Measurements from ENCODE around the gene POR. TPM values are rescaled to one million over a fixed set of nuclear protein-coding genes. Genes with fewer than 3 reads are reported as not detected.
"Not testable (repeated sequence)": the region's sequence is repeated elsewhere in the genome, so short reads cannot be mapped to it uniquely, and the experiment has no call there.

The POR gene
- total RNA-seq, 2 experiments from 2014 or later: 52.0 to 57.6 TPM

DNA sequence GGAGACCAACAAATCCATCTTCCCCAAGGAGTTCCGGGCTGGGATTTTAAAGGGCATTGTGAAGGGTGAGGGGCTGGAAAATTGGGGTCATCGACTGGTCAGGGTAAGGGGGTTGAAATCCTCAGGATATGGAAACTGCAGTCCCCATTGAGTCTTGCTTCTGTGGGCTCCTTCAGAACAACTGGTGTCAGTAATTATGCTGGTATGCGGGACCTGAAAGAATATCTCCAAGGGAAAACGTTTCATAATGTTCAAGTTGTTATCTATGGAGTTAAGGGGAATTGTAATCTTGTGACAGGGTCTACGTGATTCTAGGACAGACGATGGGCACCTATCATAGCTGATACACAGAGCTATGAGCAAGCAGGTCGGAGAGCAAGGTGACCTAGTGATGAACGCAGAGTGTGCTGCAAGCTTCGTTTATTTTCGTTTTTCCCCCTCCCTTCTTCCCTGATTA, 36.6 kb upstream of the POR start:
- H3K36me3 Mint-ChIP-seq: peaks cover 21% of the 10 kb centered on the region
- no peak for DNase-seq
- H3K27ac Mint-ChIP-seq: peak overlapping the region; percentile 85
- peak; percentile 47 for ATAC-seq
- H3K9me3 Mint-ChIP-seq (ENCODE audit: low read depth): no peaks in the 10 kb centered on the region
- peak overlapping the region; percentile 98 for H3K4me3 Mint-ChIP-seq
- H3K4me1 Mint-ChIP-seq: peaks cover 17% of the 10 kb centered on the region
- no peaks in the 10 kb centered on the region for H3K27me3 Mint-ChIP-seq
- CTCF ChIA-PET: interaction anchor here (0.7 to 4.2 kb wide), 3 partner anchors 15 to 169 kb away, joined by 3 to 23 read pairs (median 3); partner anchors contain the start of genes MDH2 and STYXL1

DNA sequence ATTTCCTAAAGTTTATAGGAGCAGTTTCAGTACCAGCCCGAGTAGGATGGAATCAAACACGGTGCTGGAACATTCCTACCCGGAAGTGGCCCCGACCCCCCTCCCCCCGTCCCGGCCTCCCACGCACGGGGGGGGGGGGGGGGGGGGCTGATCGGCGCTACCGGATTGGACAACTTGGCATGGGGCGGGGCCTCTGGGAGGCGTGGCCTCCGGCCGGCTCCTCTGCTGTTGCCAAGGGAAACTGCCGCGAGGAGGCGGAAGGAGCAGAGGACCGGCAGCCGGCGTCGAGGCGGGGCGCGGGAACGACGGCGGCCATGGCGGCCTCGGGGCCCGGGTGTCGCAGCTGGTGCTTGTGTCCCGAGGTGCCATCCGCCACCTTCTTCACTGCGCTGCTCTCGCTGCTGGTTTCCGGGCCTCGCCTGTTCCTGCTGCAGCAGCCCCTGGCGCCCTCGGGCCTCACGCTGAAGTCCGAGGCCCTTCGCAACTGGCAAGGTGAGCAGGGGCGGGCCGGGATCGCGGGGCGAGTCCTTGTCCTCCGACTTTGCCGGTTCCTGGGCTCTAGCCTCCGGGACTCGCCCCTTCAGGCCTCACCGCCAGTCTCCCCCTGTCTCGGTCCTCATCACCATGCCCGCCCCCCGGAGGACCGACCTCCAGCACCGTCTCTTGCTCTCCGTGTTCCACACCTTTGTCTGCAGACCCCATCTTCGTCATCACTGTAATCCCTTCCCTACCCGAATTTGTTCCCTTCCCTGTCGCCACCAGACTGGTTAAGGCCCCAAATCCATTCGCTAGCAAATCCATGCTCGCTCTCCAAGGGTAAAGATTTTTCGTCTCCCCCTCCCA, 36.0 kb upstream of the POR start, which contains the start of gene RHBDD2:
TSS of gene RHBDD2 (plus strand) at position 266 of the 843 bp plus-strand sequence. CDS start at position 315, 49 bp downstream.
- CTCF ChIA-PET: interaction anchor here (0.7 to 4.2 kb wide), 3 partner anchors 15 to 169 kb away, joined by 3 to 23 read pairs (median 3); partner anchors contain the start of genes MDH2 and STYXL1
- Mint-ChIP-seq H3K36me3 (peaks cover 23% of the 10 kb centered on the region), H3K27ac (peak within 1 kb of the TSS; percentile 93), H3K9me3 (ENCODE audit: low read depth) (no peaks in the 10 kb centered on the region), H3K4me3 (peak within 1 kb of the TSS; percentile 98), H3K4me1 (peaks cover 17% of the 10 kb centered on the region), H3K27me3 (no peaks in the 10 kb centered on the region)
- ATAC-seq: peak; percentile 95
- peak; percentile 97 for DNase-seq

- CTCF ChIA-PET: interaction anchor here (1.6 to 4.2 kb wide), 2 partner anchors 16 to 140 kb away, joined by 3 to 23 read pairs; no protein-coding TSS in a partner anchor
- ATAC-seq (no peak), DNase-seq (peak; percentile 45)
- H3K9me3 Mint-ChIP-seq (ENCODE audit: low read depth): no peaks in the 10 kb centered on the region
- H3K4me1 Mint-ChIP-seq: peaks cover 17% of the 10 kb centered on the region
- peak overlapping the region; percentile 98 for H3K4me3 Mint-ChIP-seq
- no peaks in the 10 kb centered on the region for H3K27me3 Mint-ChIP-seq
- H3K36me3 Mint-ChIP-seq: peaks cover 26% of the 10 kb centered on the region
- H3K27ac Mint-ChIP-seq: peak overlapping the region; percentile 93
Measured at GRCh38 chr7:75879771-75880184, 35.2 kb upstream of the POR start.

GRCh38 chr7:75880242-75880641, 34.7 kb upstream of the POR start:
- CTCF ChIA-PET: interaction anchor here (4.2 kb wide), 1 partner anchor 140 kb away, joined by 23 read pairs; no protein-coding TSS in a partner anchor
- peak overlapping the region; percentile 98 for H3K4me3 Mint-ChIP-seq
- DNase-seq (no peak), ATAC-seq (no peak)
- no peaks in the 10 kb centered on the region for H3K27me3 Mint-ChIP-seq
- peak overlapping the region; percentile 18 for H3K27ac Mint-ChIP-seq
- H3K9me3 Mint-ChIP-seq (ENCODE audit: low read depth): no peaks in the 10 kb centered on the region
- peaks cover 17% of the 10 kb centered on the region for H3K4me1 Mint-ChIP-seq
- H3K36me3 Mint-ChIP-seq: peaks cover 26% of the 10 kb centered on the region

DNA sequence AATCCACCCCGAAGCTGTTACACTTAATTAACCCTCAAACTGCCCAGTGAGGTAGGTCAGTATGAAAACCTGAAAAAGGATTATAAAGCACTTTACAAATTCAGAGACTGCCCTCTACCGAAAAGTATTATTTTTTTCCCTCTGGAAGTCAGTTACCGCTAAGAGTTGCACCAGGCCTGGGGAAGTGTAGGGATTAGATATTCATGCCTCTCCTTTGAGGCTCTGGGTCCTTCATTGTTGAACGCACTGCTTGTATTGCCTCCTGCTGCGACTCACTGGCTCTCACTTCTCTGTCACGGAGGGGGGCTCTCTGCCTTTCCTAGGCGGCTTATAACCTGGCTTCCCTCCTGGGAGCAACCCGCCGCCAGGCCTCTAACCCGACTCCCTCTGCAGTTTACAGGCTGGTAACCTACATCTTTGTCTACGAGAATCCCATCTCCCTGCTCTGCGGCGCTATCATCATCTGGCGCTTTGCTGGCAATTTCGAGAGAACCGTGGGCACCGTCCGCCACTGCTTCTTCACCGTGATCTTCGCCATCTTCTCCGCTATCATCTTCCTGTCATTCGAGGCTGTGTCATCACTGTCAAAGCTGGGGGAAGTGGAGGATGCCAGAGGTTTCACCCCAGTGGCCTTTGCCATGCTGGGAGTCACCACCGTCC, 33.4 kb upstream of the POR start:
- no peak for ATAC-seq
- no peak for DNase-seq
- CTCF ChIA-PET: no interaction called here
- H3K9me3 Mint-ChIP-seq (ENCODE audit: low read depth): no peaks in the 10 kb centered on the region
- H3K4me3 Mint-ChIP-seq: no peak overlapping the region
- H3K27me3 Mint-ChIP-seq: no peaks in the 10 kb centered on the region
- H3K27ac Mint-ChIP-seq: no peak overlapping the region
- peaks cover 33% of the 10 kb centered on the region for H3K36me3 Mint-ChIP-seq
- H3K4me1 Mint-ChIP-seq: peaks cover 17% of the 10 kb centered on the region

DNA sequence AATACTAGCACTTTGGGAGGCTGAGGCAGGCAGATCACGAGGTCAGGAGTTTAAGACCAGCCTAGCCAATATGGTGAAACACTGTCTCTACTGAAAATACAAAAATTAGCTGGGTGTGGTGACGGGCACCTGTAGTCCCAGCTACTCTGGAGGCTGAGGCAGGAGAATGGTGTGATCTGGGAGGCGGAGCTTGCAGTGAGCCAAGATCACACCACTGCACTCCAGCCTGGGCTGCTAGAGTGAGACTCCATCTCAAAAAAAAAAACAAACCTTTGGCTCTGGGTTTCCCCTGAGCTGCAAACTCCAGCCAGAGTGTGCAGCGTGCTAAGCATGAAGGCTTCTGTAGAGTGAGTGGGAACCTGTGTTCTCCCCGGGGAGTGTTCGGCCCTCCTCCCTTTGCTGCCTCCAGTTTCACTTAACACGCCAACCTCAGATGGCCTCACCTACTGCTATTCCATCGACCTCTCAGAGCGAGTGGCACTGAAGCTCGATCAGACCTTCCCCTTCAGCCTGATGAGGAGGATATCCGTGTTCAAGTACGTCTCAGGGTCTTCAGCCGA, 31.6 kb upstream of the POR start:
- peaks cover 40% of the 10 kb centered on the region for H3K36me3 Mint-ChIP-seq

DNA sequence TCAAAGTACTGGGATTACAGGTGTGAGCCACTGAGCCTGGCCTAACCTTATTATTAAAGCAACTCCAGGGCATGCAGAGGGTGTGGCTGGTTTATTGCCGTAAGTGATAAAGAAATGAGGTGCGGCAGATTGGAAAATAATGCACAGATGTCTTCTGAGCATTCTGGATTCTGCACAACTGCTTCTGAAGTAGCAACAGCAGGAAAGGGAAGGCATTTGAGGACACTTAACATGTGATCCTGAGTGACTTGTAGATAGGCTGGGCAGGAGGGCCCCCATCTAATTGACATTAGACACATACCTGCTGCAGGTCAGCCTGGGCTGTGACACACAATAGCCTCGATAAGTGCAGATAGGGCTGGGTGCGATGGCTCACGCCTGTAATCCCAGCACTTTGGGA, 30.5 kb upstream of the POR start:
- Mint-ChIP-seq H3K9me3 (ENCODE audit: low read depth) (no peaks in the 10 kb centered on the region), H3K27ac (no peak overlapping the region)

More for the DNA sequence above, 31.6 kb upstream of the POR start:
- peaks cover 12% of the 10 kb centered on the region for H3K4me1 Mint-ChIP-seq
- not testable (repeated sequence) for ATAC-seq; H3K9me3 Mint-ChIP-seq (ENCODE audit: low read depth); H3K27ac Mint-ChIP-seq; H3K27me3 Mint-ChIP-seq; DNase-seq; H3K4me3 Mint-ChIP-seq
- CTCF ChIA-PET: interaction anchor here (0.6 kb wide), 1 partner anchor 10 kb away, joined by 3 read pairs; no protein-coding TSS in a partner anchor

GRCh38 chr7:75885036-75885435, 29.9 kb upstream of the POR start:
- Mint-ChIP-seq H3K27me3 (no peaks in the 10 kb centered on the region), H3K4me1 (peaks cover 7% of the 10 kb centered on the region), H3K36me3 (peaks cover 37% of the 10 kb centered on the region), H3K9me3 (ENCODE audit: low read depth) (no peaks in the 10 kb centered on the region), H3K27ac (no peak overlapping the region), H3K4me3 (no peak overlapping the region)
- CTCF ChIA-PET: interaction anchor here (1.1 kb wide), 1 partner anchor 135 kb away, joined by 3 read pairs; no protein-coding TSS in a partner anchor
- ATAC-seq (no peak), DNase-seq (no peak)

More for the DNA sequence above, 30.5 kb upstream of the POR start:
- peaks cover 10% of the 10 kb centered on the region for H3K4me1 Mint-ChIP-seq
- CTCF ChIA-PET: no interaction called here
- DNase-seq (no peak), ATAC-seq (no peak)
- H3K27me3 Mint-ChIP-seq: no peaks in the 10 kb centered on the region
- H3K4me3 Mint-ChIP-seq: no peak overlapping the region
- H3K36me3 Mint-ChIP-seq: peaks cover 38% of the 10 kb centered on the region

DNA sequence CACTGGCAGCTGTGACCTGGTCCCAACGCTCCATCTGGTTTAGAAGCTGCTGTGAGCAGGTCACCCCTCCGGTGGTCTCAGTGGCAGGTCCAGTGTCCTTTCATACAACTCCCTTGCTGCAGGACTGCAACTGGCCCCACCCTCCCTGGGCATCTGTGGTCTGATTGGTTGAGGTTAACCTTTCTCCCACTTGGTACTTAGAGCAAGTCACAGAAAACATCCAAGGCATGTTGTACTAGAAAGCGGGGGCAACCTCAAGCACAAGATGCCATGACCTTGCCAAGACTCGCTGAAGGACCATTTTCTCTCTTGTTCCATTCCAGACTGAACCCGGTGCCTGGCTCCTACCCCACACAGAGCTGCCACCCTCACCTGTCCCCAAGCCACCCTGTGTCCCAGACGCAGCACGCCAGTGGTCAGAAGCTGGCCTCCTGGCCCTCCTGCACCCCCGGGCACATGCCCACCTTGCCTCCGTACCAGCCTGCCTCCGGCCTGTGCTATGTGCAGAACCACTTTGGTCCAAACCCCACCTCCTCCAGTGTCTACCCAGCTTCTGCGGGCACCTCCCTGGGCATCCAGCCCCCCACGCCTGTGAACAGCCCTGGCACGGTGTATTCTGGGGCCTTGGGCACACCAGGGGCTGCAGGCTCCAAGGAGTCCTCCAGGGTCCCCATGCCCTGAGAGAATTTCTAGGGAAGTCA, 27.1 kb upstream of the POR start:
- no peaks in the 10 kb centered on the region for H3K27me3 Mint-ChIP-seq
- peaks cover 3% of the 10 kb centered on the region for H3K4me1 Mint-ChIP-seq
- DNase-seq (no peak), ATAC-seq (no peak)
- CTCF ChIA-PET: no interaction called here
- no peaks in the 10 kb centered on the region for H3K9me3 Mint-ChIP-seq (ENCODE audit: low read depth)
- no peak overlapping the region for H3K27ac Mint-ChIP-seq
- H3K36me3 Mint-ChIP-seq: peaks cover 22% of the 10 kb centered on the region
- H3K4me3 Mint-ChIP-seq: no peak overlapping the region

DNA sequence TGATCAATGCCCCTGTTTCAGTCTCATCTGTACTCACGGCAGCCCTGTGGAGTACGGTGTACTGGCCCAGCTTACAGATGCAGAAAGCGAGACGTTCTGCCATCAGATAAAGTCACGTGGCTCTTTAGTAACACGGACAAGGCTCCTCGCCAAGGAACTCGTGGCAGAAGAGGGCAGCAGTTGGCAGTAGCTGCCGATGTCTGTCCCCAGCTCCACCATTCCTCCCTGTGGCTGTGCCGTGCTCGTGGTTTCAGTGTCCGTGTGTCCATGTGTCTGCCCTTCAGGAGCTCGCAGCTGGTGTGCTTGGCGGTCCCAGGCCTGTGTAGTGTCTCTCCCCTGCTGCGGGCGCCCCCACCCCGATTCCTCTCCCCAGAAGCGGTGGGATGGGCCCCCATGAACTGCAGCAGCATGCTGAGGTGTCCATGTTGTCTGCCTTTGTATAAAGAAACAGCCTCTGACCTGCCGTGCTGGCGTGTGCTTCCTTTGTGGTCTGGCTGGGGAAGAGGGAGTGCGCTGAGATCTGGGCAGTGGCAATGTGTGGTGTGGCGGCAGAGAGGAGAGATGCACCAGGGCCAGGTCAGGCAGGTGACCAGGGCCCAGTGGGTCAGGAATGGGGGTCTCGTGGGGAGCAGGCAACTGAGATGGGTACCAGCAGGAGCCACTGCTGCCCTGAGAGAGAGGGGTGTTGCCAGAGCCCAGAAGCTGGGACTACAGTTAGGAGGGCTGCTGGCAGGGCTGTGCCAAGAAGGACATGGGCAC, 26.3 kb upstream of the POR start:
- no peak for ATAC-seq
- Mint-ChIP-seq H3K27ac (no peak overlapping the region), H3K9me3 (ENCODE audit: low read depth) (no peaks in the 10 kb centered on the region), H3K4me1 (peaks cover 3% of the 10 kb centered on the region), H3K4me3 (no peak overlapping the region), H3K27me3 (no peaks in the 10 kb centered on the region), H3K36me3 (peaks cover 17% of the 10 kb centered on the region)
- CTCF ChIA-PET: no interaction called here
- no peak for DNase-seq

DNA sequence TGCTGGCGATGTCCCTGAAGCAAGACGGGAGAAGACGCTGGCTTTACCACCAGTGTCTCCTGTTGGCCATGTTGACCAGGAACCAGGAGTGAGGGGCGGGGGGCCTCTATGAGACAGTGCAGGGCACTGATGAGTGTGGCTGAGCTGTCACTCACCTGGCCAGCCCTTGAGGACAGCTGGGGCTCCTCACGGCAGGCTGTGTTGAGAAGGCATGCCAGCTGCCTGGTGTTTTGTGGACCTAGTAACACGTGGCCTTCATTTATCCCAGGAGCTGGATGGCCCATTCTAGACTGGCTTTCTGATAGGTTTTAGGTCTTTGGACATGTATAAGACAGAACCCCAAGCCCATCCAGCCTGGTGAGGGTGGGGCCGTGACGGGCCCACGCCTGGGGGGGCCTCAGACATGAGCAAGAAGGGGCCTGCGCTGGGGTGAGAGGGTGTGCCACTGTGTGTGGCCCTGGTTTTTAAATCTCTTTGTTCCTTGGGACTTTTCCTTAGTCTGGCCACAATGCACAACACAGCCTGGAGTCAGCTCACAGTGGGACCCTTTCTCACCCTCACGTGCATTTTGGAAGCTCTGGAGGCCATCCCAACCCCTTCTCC, 25.6 kb upstream of the POR start:
- CTCF ChIA-PET: no interaction called here

GRCh38 chr7:75889826-75890225, 25.1 kb upstream of the POR start:
- no peaks in the 10 kb centered on the region for H3K27me3 Mint-ChIP-seq

More for the DNA sequence above, 25.6 kb upstream of the POR start:
- peaks cover 16% of the 10 kb centered on the region for H3K36me3 Mint-ChIP-seq
- H3K4me1 Mint-ChIP-seq: peaks cover 3% of the 10 kb centered on the region
- H3K27me3 Mint-ChIP-seq: no peaks in the 10 kb centered on the region
- no peak overlapping the region for H3K27ac Mint-ChIP-seq
- H3K4me3 Mint-ChIP-seq: no peak overlapping the region
- no peak for DNase-seq
- no peaks in the 10 kb centered on the region for H3K9me3 Mint-ChIP-seq (ENCODE audit: low read depth)
- no peak for ATAC-seq

More at GRCh38 chr7:75889826-75890225, 25.1 kb upstream of the POR start:
- ATAC-seq (no peak), DNase-seq (no peak)
- Mint-ChIP-seq H3K36me3 (peaks cover 14% of the 10 kb centered on the region), H3K9me3 (ENCODE audit: low read depth) (no peaks in the 10 kb centered on the region), H3K4me3 (no peak overlapping the region), H3K27ac (no peak overlapping the region), H3K4me1 (peaks cover 3% of the 10 kb centered on the region)
- CTCF ChIA-PET: no interaction called here

All from activated CD8-positive, alpha-beta memory T cell treated with anti-CD3 and anti-CD28 coated beads, Interleukin-2, amount 10 ng/mL, durations not matched to agents 7 days and 5 days (primary cell).